Right atrium auricular region (tissue), 2 donors: ENCODE data around the gene HIRA. TPM values are rescaled to one million over a fixed set of nuclear protein-coding genes. Genes with fewer than 3 reads are reported as not detected.
"Not testable (repeated sequence)": the region's sequence is repeated elsewhere in the genome, so short reads cannot be mapped to it uniquely, and the experiment has no call there.

Experiments used
- DNase-seq: peaks from one replicate; pipeline ENCODE4 v3.0.0-alpha.2; 2019; ENCODE audit warnings: low spot score
- H3K27ac ChIP-seq, 2 donors: fragments of 200-600 bp; sonication (generic); 1 replicate in 1 of 2; 2 replicates in 1 of 2; pipeline ENCODE4 v1.5.1; 2016 to 2019
- H3K27me3 ChIP-seq, 2 donors: fragments of 200-600 bp; sonication (generic); one replicate each; pipeline versions ENCODE4 v1.5.1 to v1.6.0; 2017 to 2019
- H3K36me3 ChIP-seq: fragments of 200-600 bp; sonication (generic); one replicate; pipeline ENCODE4 v1.5.1; 2016
- H3K4me1 ChIP-seq, 2 donors: fragments of 200-600 bp; sonication (generic); one replicate each; pipeline versions ENCODE4 v1.5.1 to v1.6.0; 2017 to 2019
- H3K4me3 ChIP-seq, 2 donors: fragments of 200-600 bp; sonication (generic); 1 replicate in 1 of 2; 2 replicates in 1 of 2; pipeline ENCODE4 v1.5.1; 2017 to 2019; ENCODE audit warnings: mild to moderate bottlenecking in 1 of 2, moderate library complexity in 1 of 2
- H3K9me3 ChIP-seq, 2 donors: fragments of 200-600 bp; sonication (generic); one replicate each; pipeline ENCODE4 v1.5.1; 2019
- CTCF ChIP-seq, 2 donors: fragments of 200-600 bp; sonication (generic); IDR thresholded peaks; one replicate each; pipeline ENCODE4 v1.5.1; 2019; ENCODE audit warnings: antibody characterized with exemption in 2 of 2
- total RNA-seq, 2 donors: library from RNA; depleted of rRNA; stranded (reverse); fragments of >200 nt; gene quantifications; one replicate each; pipeline ENCODE4 v1.1.0, GENCODE V29; 2016

Gene HIRA
- total RNA-seq, 2 donors from 2014 or later, result 9.8 to 15.7 TPM

GRCh38 chr22:19443544-19444211, 12.1 kb upstream of the HIRA start:
- DNase-seq, result no peak
- Histone ChIP-seq H3K36me3 (peaks cover 14% of the 10 kb centered on the region), H3K4me1 (peaks cover 0 to 35% of the 10 kb centered on the region in 2 donors), H3K27me3 (no peaks in the 10 kb centered on the region), H3K4me3 (no peak overlapping the region), H3K9me3 (no peaks in the 10 kb centered on the region), H3K27ac (no peak overlapping the region)
- TF ChIP-seq CTCF (IDR thresholded peaks at IDR 0.05), result no peak

- H3K4me3 ChIP-seq, result no peak overlapping the region
- peaks cover 0 to 27% of the 10 kb centered on the region in 2 donors for H3K4me1 ChIP-seq
- peaks cover 15% of the 10 kb centered on the region for H3K36me3 ChIP-seq
- no peak for TF ChIP-seq CTCF (IDR thresholded peaks at IDR 0.05)
- H3K27ac ChIP-seq, result no peak overlapping the region
- no peaks in the 10 kb centered on the region for H3K9me3 ChIP-seq
- no peaks in the 10 kb centered on the region for H3K27me3 ChIP-seq
- no peak for DNase-seq
These were observed 10.6 kb upstream of the HIRA start for GRCh38 chr22:19442166-19442565.

GRCh38 chr22:19440411-19441195, 9.1 kb upstream of the HIRA start:
- Histone ChIP-seq H3K36me3 (peaks cover 28% of the 10 kb centered on the region), H3K4me1 (peaks cover 0 to 13% of the 10 kb centered on the region in 2 donors)

DNA sequence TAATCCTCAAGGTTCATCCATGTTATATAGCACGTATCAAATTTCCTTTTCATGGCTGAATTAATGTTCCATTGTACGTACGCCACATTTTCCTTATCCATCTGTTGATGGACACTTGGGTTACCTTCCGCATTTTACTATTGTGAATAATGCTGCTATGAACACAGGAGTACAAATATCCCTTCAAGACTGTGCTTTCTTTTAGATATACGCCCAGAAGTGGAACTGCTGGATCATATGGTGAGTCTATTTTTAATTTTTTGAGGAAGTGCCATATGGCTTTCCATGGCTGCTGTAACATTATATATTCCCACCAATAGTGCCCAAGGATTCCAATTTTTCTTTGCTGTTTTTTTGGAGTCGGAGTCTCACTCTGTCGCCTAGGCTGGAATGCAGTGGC, 6.8 kb upstream of the HIRA start:
- DNase-seq, result no peak
- Histone ChIP-seq H3K27me3 (no peaks in the 10 kb centered on the region), H3K36me3 (peaks cover 28% of the 10 kb centered on the region), H3K4me1 (peaks cover 0 to 5% of the 10 kb centered on the region in 2 donors), H3K4me3 (no peak overlapping the region), H3K9me3 (no peaks in the 10 kb centered on the region), H3K27ac (no peak overlapping the region)
- TF ChIP-seq CTCF (IDR thresholded peaks at IDR 0.05), result no peak

More at GRCh38 chr22:19440411-19441195, 9.1 kb upstream of the HIRA start:
- Histone ChIP-seq H3K27me3 (no peaks in the 10 kb centered on the region), H3K4me3 (no peak overlapping the region), H3K9me3 (no peaks in the 10 kb centered on the region), H3K27ac (no peak overlapping the region)
- DNase-seq, result no peak
- TF ChIP-seq CTCF (IDR thresholded peaks at IDR 0.05), result no peak

GRCh38 chr22:19436444-19437161, 5.1 kb upstream of the HIRA start:
- peaks cover 26% of the 10 kb centered on the region for H3K36me3 ChIP-seq
- not testable (repeated sequence) for H3K4me3 ChIP-seq, H3K9me3 ChIP-seq, H3K27ac ChIP-seq, DNase-seq, H3K27me3 ChIP-seq
- peaks cover 0 to 12% of the 10 kb centered on the region in 2 donors for H3K4me1 ChIP-seq
